K562 (cell line): Measurements from ENCODE around the gene DYNC2H1. TPM values are rescaled to one million over a fixed set of nuclear protein-coding genes. Genes with fewer than 3 reads are reported as not detected.

Experiments used
- ATAC-seq: fragments of 200-7000 bp; cut with Tn5 transposase; 3 replicates; pipeline ENCODE4 v1.9.1; 2020; ENCODE audit warnings: moderate library complexity
- BruUV-seq: library from RNA; stranded (reverse); fragments of 400-500 nt; replicated peaks from 2 replicates; lab custom pipeline; 2021; lab: Mats Ljungman, UMichigan
- CTCF ChIA-PET: fragments of 300-600 bp; formaldehyde crosslinking; extraction: SDS; loops from one replicate; lab custom pipeline; 2021; ENCODE audit warnings: low intra/inter-chr PET ratio; lab: Yijun Ruan, JAX
- POLR2A ChIA-PET: fragments of 300-600, 350-650 bp; sonication (Branson Sonifier 250); formaldehyde crosslinking; extraction: SDS; loops from one replicate; lab custom pipeline; 2021; ENCODE audit warnings: antibody characterized with exemption, inconsistent platforms; lab: Yijun Ruan, JAX
- DNase-seq, 4 experiments: peaks; one replicate each; pipeline versions ENCODE4 v3.0.0 to v3.0.0-alpha.2; 2011 to 2018; ENCODE audit warnings: low spot score in 3 of 4, mixed read lengths in 3 of 4; ENCODE audit errors: extremely low read depth in 1 of 4
- FAIRE-seq: peaks from 2 replicates; lab custom pipeline; 2011; peaks lifted over from hg19 to GRCh38; lab: Jason Lieb, UNC
- H2AFZ ChIP-seq: 2 replicates; pipeline ENCODE4 v1.6.0; 2011; ENCODE audit warnings: low read depth, low read length, control low read depth, inconsistent platforms
- H3K27ac ChIP-seq: fragments of 200-600 bp; 3 replicates; pipeline ENCODE4 v1.8.0; 2011; ENCODE audit warnings: low read depth, mild to moderate bottlenecking, control low read depth, inconsistent platforms, low read length, moderate library complexity, mixed read lengths; ENCODE audit errors: extremely low read depth
- H3K27me3 ChIP-seq, 2 experiments: fragments of 300-600 bp in 1 of 2; 2 replicates in 1 of 2; 3 replicates in 1 of 2; pipeline versions ENCODE4 v1.6.0 to v1.8.0; 2011; ENCODE audit warnings: inconsistent platforms in 2 of 2, low read length in 2 of 2, mild to moderate bottlenecking in 1 of 2, mixed read lengths in 1 of 2, moderate library complexity in 1 of 2; ENCODE audit not compliant: control insufficient read depth in 2 of 2, insufficient read depth in 2 of 2
- H3K36me3 ChIP-seq: fragments of 300-600 bp; 3 replicates; pipeline ENCODE4 v1.8.0; 2011; ENCODE audit warnings: mild to moderate bottlenecking, low read length, inconsistent platforms; ENCODE audit not compliant: control insufficient read depth, insufficient read depth
- H3K4me1 ChIP-seq, 2 experiments: fragments of 200-600 bp in 1 of 2; replicated peaks in 1 of 2; 2 replicates in 1 of 2; 3 replicates in 1 of 2; pipeline versions ENCODE4 v1.5.1 to v1.8.0; 2011; ENCODE audit warnings: inconsistent platforms in 2 of 2, low read length in 2 of 2, mild to moderate bottlenecking in 1 of 2, mixed read lengths in 1 of 2, moderate library complexity in 1 of 2; ENCODE audit not compliant: control insufficient read depth in 2 of 2, insufficient read depth in 2 of 2
- H3K4me2 ChIP-seq: 2 replicates; pipeline ENCODE4 v1.6.1; 2011; ENCODE audit warnings: low read length, control low read depth, inconsistent platforms, mixed read lengths; ENCODE audit not compliant: insufficient read depth
- H3K4me3 ChIP-seq: fragments of 200-600 bp; sonication (generic), shearing (Covaris generic); 2 replicates; pipeline ENCODE4 v1.5.1; 2016; ENCODE audit warnings: control low read depth, inconsistent platforms
- H3K79me2 ChIP-seq: fragments of 200-600 bp; 3 replicates; pipeline ENCODE4 v1.8.0; 2011; ENCODE audit warnings: low read length, inconsistent platforms; ENCODE audit not compliant: control insufficient read depth, insufficient read depth
- H3K9ac ChIP-seq, 2 experiments: 2 replicates each; pipeline versions ENCODE4 v1.6.0 to v1.6.1; 2011; ENCODE audit warnings: low read depth in 2 of 2, low read length in 2 of 2, control low read depth in 1 of 2, inconsistent platforms in 1 of 2, mild to moderate bottlenecking in 1 of 2, mixed read lengths in 1 of 2; ENCODE audit not compliant: insufficient read depth in 1 of 2
- H3K9me1 ChIP-seq: one replicate; pipeline ENCODE4 v1.6.0; 2011; ENCODE audit warnings: inconsistent platforms, mild to moderate bottlenecking, low read length, moderate library complexity; ENCODE audit not compliant: control insufficient read depth, insufficient read depth
- H3K9me3 ChIP-seq: replicated peaks from 2 replicates; pipeline ENCODE4 v1.5.1; 2011; ENCODE audit warnings: low read depth, low read length, inconsistent platforms; ENCODE audit not compliant: control insufficient read depth, insufficient read depth
- H4K20me1 ChIP-seq: replicated peaks from 2 replicates; pipeline ENCODE4 v1.6.1; 2011; ENCODE audit warnings: low read length, inconsistent platforms, mixed read lengths; ENCODE audit not compliant: control insufficient read depth, insufficient read depth
- C11orf30 ChIP-seq: fragments of 450-650 bp; IDR thresholded peaks from 2 replicates; pipeline ENCODE4 v1.6.1; 2016; ENCODE audit warnings: low read depth, mild to moderate bottlenecking
- CXXC5 ChIP-seq: fragments of 250-450 bp; sonication (Bioruptor Pico); IDR thresholded peaks from 2 replicates; pipeline ENCODE4 v1.8.0; 2022; ENCODE audit warnings: inconsistent platforms, mild to moderate bottlenecking, moderate library complexity
- MCM3 ChIP-seq: fragments of 450-650 bp; IDR thresholded peaks from 2 replicates; pipeline ENCODE4 v1.6.1; 2016
- MECOM ChIP-seq: fragments of 250-450 bp; sonication (Bioruptor Pico); IDR thresholded peaks from 2 replicates; pipeline ENCODE4 v1.8.0; 2022; ENCODE audit warnings: inconsistent platforms
- NCOA6 ChIP-seq: fragments of 450-650 bp; IDR thresholded peaks from 2 replicates; pipeline ENCODE4 v1.6.1; 2017; ENCODE audit warnings: mild to moderate bottlenecking
- NFE2 ChIP-seq: IDR thresholded peaks from 2 replicates; pipeline ENCODE4 v1.6.1; 2014; ENCODE audit warnings: antibody characterized with exemption, low read depth
- NFYB ChIP-seq: IDR thresholded peaks from 2 replicates; pipeline ENCODE4 v1.6.1; 2011; ENCODE audit warnings: mild to moderate bottlenecking, moderate library complexity; ENCODE audit not compliant: insufficient read length; ENCODE audit errors: extremely low read depth
- PRPF4 ChIP-seq: fragments of 200-400 bp; formaldehyde crosslinking; IDR thresholded peaks from one replicate; pipeline ENCODE4 v1.6.1; 2017; ENCODE audit warnings: low read length, low read depth, mild to moderate bottlenecking; ENCODE audit not compliant: insufficient read depth, poor library complexity, severe bottlenecking
- ZNF282 ChIP-seq: sonication (generic); formaldehyde crosslinking; IDR thresholded peaks from 2 replicates; pipeline ENCODE4 v1.8.1; 2023; ENCODE audit warnings: missing genetic modification reagents
- ZNF586 ChIP-seq: fragments of 450-650 bp; formaldehyde crosslinking; conservative IDR thresholded peaks from 2 replicates; pipeline ENCODE4 v1.4.0; 2020; ENCODE audit warnings: mild to moderate bottlenecking, moderate library complexity
- ZNF77 ChIP-seq: fragments of 250-450 bp; sonication (Bioruptor Pico); IDR thresholded peaks from 2 replicates; pipeline ENCODE4 v1.5.0; 2020
- ZNF778 ChIP-seq: fragments of 450-650 bp; formaldehyde crosslinking; IDR thresholded peaks from 2 replicates; pipeline ENCODE4 v1.4.0; 2020; ENCODE audit warnings: mild to moderate bottlenecking, moderate library complexity
- WGBS: fragments of 100-300 bp; shearing (Covaris generic); methylation state at CpG from one replicate; pipeline ENCODE4 v1.1.6; 2016; ENCODE audit warnings: low coverage, mixed read lengths; ENCODE audit not compliant: insufficient coverage; ENCODE audit errors: missing lambda C conversion rate; 5-methylcytosine and 5-hydroxymethylcytosine counted together
- in situ Hi-C: fragments of 300-500 bp; cut with MboI; formaldehyde crosslinking; loops from 4 replicates; pipeline ENCODE4 v1.15.0; 2018; ENCODE audit warnings: inconsistent platforms, mixed read lengths
- intact Hi-C: fragments of 100-400 bp; cut with micrococcal nuclease; formaldehyde crosslinking; loops from 2 replicates; pipeline ENCODE4 v1.14.2; 2022
- polyA plus RNA-seq, 8 experiments: library from polyadenylated mRNA; depleted of rRNA in 4 of 8; stranded (reverse) in 5 of 8; unstranded in 3 of 8; fragments of >200 nt; fragmentation: Nextera tagmentation in 2 of 8; fragmentation: Illumina TruSeq in 1 of 8; extraction: Ambion mirVana in 2 of 8; extraction: Trizol in 1 of 8; gene quantifications; 2 replicates each; pipeline versions ENCODE4 v1.2.1 to v1.2.3, GENCODE V29; 2011 to 2014; ENCODE audit warnings: inconsistent platforms in 1 of 8, missing spikeins in 1 of 8
- total RNA-seq, 7 experiments: library from RNA; depleted of rRNA in 6 of 7; stranded (reverse); fragments of >200 nt in 6 of 7; fragmentation: Illumina TruSeq in 2 of 7; extraction: Trizol in 2 of 7; gene quantifications; 2 replicates each; pipeline versions ENCODE4 v1.2.1 to v1.2.3, GENCODE V29; 2011 to 2021; ENCODE audit warnings: low replicate concordance in 1 of 7
- TF ChIP-seq, protein P1 (sequence below): fragments of 450-650 bp; formaldehyde crosslinking; IDR thresholded peaks from 2 replicates; pipeline ENCODE4 v1.4.0; 2020; ENCODE audit warnings: mild to moderate bottlenecking, moderate library complexity
- TF ChIP-seq, protein P2 (sequence below): fragments of 450-650 bp; formaldehyde crosslinking; IDR thresholded peaks from 2 replicates; pipeline ENCODE4 v1.4.0; 2020; ENCODE audit warnings: mild to moderate bottlenecking, moderate library complexity
- TF ChIP-seq, protein P3 (sequence below): fragments of 250-450 bp; sonication (Bioruptor Pico); IDR thresholded peaks from 2 replicates; pipeline ENCODE4 v1.5.0; 2021
- TF ChIP-seq, protein P4 (sequence below): fragments of 250-450 bp; sonication (Bioruptor Pico); IDR thresholded peaks from 2 replicates; pipeline ENCODE4 v1.4.0; 2020; ENCODE audit warnings: mild to moderate bottlenecking, moderate library complexity
- TF ChIP-seq, protein P5 (sequence below): sonication (generic); formaldehyde crosslinking; IDR thresholded peaks from 2 replicates; pipeline ENCODE4 v1.8.0; 2022; ENCODE audit warnings: mild to moderate bottlenecking, missing genetic modification reagents
- TF ChIP-seq, protein P6 (sequence below): fragments of 250-450 bp; sonication (Bioruptor Pico); IDR thresholded peaks from 2 replicates; pipeline ENCODE4 v1.6.1; 2021; ENCODE audit warnings: mild to moderate bottlenecking

Gene DYNC2H1
- total and polyA plus RNA-seq, 9 of the 15 experiments (the other 6 are each of a cell fraction or from before 2014, with no cell fraction given) = 0.08 to 0.64 (median 0.20) TPM

DNA sequence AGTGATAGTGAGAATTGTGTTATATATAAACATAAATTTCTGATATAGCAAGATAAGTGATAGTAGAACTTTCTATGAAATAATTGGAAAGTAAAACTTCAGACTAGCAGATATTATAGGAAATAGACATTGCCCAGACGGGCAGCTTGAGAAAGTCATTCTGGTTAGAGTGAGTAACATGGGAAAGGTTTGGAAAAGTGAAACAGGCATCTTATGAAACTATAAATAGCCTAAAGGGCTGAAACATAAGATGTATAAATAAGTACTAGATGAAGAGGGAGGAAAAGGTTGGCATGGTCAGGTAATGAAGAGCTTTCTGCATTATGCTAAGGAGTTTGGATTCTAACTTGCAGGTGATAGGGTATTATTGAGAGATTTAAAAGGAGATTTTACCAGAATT is 101.3 kb downstream of the DYNC2H1 start:
- ATAC-seq (no peak), DNase-seq (no peak), FAIRE-seq (no peak)
- no peak for TF ChIP-seq ZNF586 (CRISPR knock-in tag)
- no peak for TF ChIP-seq NCOA6
- no peak for TF ChIP-seq NFYB
- TF ChIP-seq PRPF4 = no peak
- TF ChIP-seq, protein P1, sequence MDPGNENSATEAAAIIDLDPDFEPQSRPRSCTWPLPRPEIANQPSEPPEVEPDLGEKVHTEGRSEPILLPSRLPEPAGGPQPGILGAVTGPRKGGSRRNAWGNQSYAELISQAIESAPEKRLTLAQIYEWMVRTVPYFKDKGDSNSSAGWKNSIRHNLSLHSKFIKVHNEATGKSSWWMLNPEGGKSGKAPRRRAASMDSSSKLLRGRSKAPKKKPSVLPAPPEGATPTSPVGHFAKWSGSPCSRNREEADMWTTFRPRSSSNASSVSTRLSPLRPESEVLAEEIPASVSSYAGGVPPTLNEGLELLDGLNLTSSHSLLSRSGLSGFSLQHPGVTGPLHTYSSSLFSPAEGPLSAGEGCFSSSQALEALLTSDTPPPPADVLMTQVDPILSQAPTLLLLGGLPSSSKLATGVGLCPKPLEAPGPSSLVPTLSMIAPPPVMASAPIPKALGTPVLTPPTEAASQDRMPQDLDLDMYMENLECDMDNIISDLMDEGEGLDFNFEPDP = no peak
- TF ChIP-seq NFE2 = no peak
- TF ChIP-seq CXXC5 (CRISPR knock-in tag) = no peak
- TF ChIP-seq, protein P2, sequence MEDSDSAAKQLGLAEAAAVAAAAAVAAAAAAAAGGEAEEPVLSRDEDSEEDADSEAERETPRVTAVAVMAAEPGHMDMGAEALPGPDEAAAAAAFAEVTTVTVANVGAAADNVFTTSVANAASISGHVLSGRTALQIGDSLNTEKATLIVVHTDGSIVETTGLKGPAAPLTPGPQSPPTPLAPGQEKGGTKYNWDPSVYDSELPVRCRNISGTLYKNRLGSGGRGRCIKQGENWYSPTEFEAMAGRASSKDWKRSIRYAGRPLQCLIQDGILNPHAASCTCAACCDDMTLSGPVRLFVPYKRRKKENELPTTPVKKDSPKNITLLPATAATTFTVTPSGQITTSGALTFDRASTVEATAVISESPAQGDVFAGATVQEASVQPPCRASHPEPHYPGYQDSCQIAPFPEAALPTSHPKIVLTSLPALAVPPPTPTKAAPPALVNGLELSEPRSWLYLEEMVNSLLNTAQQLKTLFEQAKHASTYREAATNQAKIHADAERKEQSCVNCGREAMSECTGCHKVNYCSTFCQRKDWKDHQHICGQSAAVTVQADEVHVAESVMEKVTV = no peak
- no peak for TF ChIP-seq ZNF282 (CRISPR knock-in tag)
- TF ChIP-seq, protein P3, sequence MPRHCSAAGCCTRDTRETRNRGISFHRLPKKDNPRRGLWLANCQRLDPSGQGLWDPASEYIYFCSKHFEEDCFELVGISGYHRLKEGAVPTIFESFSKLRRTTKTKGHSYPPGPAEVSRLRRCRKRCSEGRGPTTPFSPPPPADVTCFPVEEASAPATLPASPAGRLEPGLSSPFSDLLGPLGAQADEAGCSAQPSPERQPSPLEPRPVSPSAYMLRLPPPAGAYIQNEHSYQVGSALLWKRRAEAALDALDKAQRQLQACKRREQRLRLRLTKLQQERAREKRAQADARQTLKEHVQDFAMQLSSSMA = no peak
- no peak for TF ChIP-seq ZNF77 (CRISPR knock-in tag)
- TF ChIP-seq, protein P4, sequence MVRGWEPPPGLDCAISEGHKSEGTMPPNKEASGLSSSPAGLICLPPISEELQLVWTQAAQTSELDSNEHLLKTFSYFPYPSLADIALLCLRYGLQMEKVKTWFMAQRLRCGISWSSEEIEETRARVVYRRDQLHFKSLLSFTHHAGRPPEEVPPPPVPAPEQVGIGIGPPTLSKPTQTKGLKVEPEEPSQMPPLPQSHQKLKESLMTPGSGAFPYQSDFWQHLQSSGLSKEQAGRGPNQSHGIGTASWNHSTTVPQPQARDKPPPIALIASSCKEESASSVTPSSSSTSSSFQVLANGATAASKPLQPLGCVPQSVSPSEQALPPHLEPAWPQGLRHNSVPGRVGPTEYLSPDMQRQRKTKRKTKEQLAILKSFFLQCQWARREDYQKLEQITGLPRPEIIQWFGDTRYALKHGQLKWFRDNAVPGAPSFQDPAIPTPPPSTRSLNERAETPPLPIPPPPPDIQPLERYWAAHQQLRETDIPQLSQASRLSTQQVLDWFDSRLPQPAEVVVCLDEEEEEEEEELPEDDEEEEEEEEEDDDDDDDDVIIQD (CRISPR knock-in tag) = no peak
- TF ChIP-seq ZNF778 (CRISPR knock-in tag) = no peak
- TF ChIP-seq, protein P5, sequence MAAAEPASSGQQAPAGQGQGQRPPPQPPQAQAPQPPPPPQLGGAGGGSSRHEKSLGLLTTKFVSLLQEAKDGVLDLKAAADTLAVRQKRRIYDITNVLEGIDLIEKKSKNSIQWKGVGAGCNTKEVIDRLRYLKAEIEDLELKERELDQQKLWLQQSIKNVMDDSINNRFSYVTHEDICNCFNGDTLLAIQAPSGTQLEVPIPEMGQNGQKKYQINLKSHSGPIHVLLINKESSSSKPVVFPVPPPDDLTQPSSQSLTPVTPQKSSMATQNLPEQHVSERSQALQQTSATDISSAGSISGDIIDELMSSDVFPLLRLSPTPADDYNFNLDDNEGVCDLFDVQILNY = no peak
- TF ChIP-seq MECOM (CRISPR knock-in tag) = no peak
- TF ChIP-seq MCM3 = no peak
- TF ChIP-seq, protein P6, sequence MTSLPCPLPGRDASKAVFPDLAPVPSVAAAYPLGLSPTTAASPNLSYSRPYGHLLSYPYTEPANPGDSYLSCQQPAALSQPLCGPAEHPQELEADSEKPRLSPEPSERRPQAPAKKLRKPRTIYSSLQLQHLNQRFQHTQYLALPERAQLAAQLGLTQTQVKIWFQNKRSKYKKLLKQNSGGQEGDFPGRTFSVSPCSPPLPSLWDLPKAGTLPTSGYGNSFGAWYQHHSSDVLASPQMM = no peak
- TF ChIP-seq C11orf30 = no peak
- ChIA-PET CTCF (no interaction called here), POLR2A (no interaction called here)
- BruUV-seq = no TSS peak
- H3K79me2 ChIP-seq = no peaks in the 10 kb centered on the region
- H3K9me1 ChIP-seq = no peaks in the 10 kb centered on the region
- in situ Hi-C loops = no loop called here
- no peak overlapping the region for H2AFZ ChIP-seq
- no peak overlapping the region for H3K4me3 ChIP-seq
- H3K9ac ChIP-seq = no peak overlapping the region
- H3K27ac ChIP-seq = no peak overlapping the region
- intact Hi-C loops = no loop called here
- H3K9me3 ChIP-seq = no peaks in the 10 kb centered on the region
- WGBS = 0% methylated on average over 1 of the region's 1 CpG
- no peak overlapping the region for H3K4me2 ChIP-seq
- H3K36me3 ChIP-seq = no peaks in the 10 kb centered on the region
- no peaks in the 10 kb centered on the region for H4K20me1 ChIP-seq
- no peaks in the 10 kb centered on the region for H3K4me1 ChIP-seq
- no peaks in the 10 kb centered on the region for H3K27me3 ChIP-seq
